GM12872 (cell line): ENCODE measurements around the gene STK39.

Experiments
- TF ChIP-seq, protein P1 (sequence below): IDR thresholded peaks from 3 replicates; pipeline ENCODE4 v1.5.1; 2011; ENCODE audit warnings: low read depth, mild to moderate bottlenecking, low read length, moderate library complexity; ENCODE audit not compliant: insufficient read depth

The STK39 gene

DNA sequence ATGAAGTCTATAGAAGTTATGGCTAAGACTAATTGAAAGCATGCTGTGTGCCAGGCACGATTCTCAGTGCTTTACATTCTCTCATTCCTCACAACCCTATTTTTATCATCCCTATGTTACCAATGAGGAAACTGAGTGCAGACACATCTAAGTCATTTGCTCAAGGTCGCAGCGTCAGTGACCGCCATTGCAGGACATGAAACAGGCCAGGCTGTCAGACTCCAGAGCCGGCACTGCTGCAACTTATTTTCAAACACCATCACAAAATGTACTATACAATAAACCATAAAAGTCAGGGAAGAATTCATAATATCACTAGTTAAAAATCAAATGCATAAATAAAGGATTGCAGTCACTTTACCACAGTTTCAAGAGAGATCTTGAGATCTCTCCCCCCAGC lies 5.6 kb downstream of the STK39 start:
- TF ChIP-seq, protein P1, sequence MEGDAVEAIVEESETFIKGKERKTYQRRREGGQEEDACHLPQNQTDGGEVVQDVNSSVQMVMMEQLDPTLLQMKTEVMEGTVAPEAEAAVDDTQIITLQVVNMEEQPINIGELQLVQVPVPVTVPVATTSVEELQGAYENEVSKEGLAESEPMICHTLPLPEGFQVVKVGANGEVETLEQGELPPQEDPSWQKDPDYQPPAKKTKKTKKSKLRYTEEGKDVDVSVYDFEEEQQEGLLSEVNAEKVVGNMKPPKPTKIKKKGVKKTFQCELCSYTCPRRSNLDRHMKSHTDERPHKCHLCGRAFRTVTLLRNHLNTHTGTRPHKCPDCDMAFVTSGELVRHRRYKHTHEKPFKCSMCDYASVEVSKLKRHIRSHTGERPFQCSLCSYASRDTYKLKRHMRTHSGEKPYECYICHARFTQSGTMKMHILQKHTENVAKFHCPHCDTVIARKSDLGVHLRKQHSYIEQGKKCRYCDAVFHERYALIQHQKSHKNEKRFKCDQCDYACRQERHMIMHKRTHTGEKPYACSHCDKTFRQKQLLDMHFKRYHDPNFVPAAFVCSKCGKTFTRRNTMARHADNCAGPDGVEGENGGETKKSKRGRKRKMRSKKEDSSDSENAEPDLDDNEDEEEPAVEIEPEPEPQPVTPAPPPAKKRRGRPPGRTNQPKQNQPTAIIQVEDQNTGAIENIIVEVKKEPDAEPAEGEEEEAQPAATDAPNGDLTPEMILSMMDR: no peak

- TF ChIP-seq, protein P1: no peak
Measured at GRCh38 chr2:168241208-168241607, 6.2 kb downstream of the STK39 start.

GRCh38 chr2:168239281-168239680 lies 8.1 kb downstream of the STK39 start:
- TF ChIP-seq, protein P1: no peak

- TF ChIP-seq, protein P1: no peak
Measured at GRCh38 chr2:168237741-168238140, 9.7 kb downstream of the STK39 start.

DNA sequence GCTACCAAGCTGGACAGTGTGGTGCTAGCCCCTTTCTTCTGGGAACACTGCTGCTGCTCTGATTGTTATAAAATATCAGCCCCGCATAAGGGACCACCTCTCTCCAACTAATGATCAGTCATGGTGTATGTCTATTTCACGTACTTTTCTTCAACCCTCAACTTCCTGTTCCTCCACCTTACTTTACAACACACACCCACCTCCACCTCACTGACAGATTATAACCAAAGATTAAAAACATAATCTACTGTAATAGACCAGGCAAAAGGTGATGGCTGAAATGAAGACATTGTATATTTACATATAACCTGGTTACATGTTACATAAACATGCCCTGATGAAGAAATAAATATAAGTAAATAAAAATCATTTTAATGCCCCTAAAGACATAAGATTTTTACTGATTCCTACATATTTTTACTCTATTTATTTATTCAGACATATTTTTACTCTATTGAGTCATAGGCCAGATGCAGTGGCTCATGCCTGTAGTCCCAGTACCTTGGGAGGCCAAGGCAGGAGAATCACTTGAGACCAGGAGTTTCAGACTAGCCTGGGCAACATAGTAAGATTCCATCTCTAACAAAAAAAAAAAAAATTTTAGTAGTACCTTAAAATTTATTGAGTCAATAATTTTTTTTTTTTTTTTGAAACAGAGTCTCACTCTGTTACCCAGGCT lies 12.8 kb downstream of the STK39 start:
- TF ChIP-seq, protein P1: no peak

GRCh38 chr2:168233726-168234406 lies 13.5 kb downstream of the STK39 start:
- TF ChIP-seq, protein P1: no peak

DNA sequence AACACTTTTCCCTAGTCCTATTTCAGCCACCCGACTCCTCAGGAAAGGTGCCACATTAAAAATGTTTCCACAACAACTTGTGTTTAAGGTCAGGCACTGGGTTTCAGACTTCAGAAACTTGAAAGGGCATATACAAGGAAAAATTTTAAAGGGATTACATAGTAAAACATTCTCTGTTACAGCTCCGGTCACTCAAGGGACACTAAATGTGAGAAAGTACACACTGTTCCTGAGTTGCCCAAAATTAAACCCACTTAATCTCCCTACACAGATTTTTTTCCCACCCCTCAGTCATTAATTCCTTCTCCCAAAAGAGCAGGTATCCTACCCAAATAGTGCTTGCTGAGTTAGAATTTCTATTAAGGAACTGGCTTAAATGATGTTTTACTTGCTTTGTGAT lies 14.2 kb downstream of the STK39 start:
- TF ChIP-seq, protein P1: no peak
